Liver (tissue), 3 donors: ENCODE data around the gene SHH.

Experiments used
- CTCF ChIP-seq: fragments of 150-350 bp; IDR thresholded peaks from 2 replicates; pipeline ENCODE4 v1.5.1; 2017; ENCODE audit warnings: improper control_type of control experiment, low read depth, low read length; ENCODE audit not compliant: missing input control
- FOXA1 ChIP-seq: IDR thresholded peaks from 2 replicates; pipeline ENCODE4 v1.6.1; 2016; ENCODE audit warnings: antibody characterized with exemption
- SP1 ChIP-seq: IDR thresholded peaks from 2 replicates; pipeline ENCODE4 v1.6.1; 2018; ENCODE audit warnings: antibody characterized with exemption, mild to moderate bottlenecking
- TAF1 ChIP-seq: conservative IDR thresholded peaks from 2 replicates; pipeline ENCODE4 v1.6.1; 2016; ENCODE audit warnings: antibody characterized with exemption, mild to moderate bottlenecking
- ZBTB33 ChIP-seq: IDR thresholded peaks from 2 replicates; pipeline ENCODE4 v1.6.1; 2016; ENCODE audit warnings: antibody characterized with exemption
- donor health status: healthy.
- donor health status: healthy.

GRCh38 chr7:155845226-155845625, 33.0 kb upstream of the SHH start:
- TF ChIP-seq ZBTB33 (no peak), CTCF (no peak), SP1 (no peak), TAF1 (no peak), FOXA1 (no peak)
